Stimulated activated CD8-positive, alpha-beta memory T cell treated with anti-CD3 and anti-CD28 coated beads, Interleukin-7, amount 100 ng/mL, for 1 hour (primary cell): ENCODE measurements around the gene RNF150.
"Not testable (repeated sequence)": the region's sequence is repeated elsewhere in the genome, so short reads cannot be mapped to it uniquely, and the experiment has no call there.

Experiments used
- DNase-seq, 2 donors: peaks; one replicate each; pipeline ENCODE4 v3.0.0-alpha.2; 2020; ENCODE audit warnings: low read depth in 2 of 2

The RNF150 gene

DNA sequence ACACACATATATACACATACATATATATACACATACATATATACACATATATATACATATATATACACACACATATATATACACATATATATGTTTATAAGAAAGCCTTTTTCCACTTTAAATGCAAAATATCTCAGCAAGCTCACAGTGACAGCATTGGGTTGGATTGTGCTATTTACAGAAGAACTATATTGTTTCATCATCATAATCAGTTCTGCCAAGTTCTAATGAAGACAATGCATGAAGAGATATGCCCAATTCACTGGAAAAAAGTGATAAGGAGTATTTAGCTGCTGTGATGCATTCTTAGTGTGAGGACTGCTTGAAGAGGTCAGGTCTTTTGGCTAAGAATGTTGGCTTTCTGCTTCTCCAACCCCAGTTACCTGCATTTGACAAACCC is 54.4 kb downstream of the RNF150 start:
- no peak for DNase-seq

GRCh38 chr4:141077611-141078225 is 55.6 kb downstream of the RNF150 start:
- no peak for DNase-seq

DNA sequence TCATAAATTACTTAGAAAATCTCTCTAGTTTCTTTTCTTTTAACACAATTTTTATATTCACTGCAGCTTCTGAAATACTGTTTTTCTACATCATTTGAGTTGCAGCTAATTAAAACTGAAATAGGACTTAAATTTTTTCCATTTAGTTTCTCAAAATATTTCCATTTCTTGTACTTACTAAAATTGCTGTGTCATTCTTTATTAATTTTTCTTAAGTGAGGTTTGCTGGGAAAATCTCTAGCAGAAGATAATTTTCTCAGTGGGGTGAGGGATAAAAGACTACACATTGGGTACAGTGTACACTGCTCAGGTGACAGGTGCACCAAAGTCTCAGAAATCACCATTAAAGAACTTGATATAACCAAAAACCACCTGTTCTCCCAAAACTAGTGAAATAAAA is 57.7 kb downstream of the RNF150 start:
- no peak for DNase-seq

GRCh38 chr4:141074098-141074878 is 59.0 kb downstream of the RNF150 start:
- no peak for DNase-seq

GRCh38 chr4:141066690-141067089 is 66.6 kb downstream of the RNF150 start:
- no peak for DNase-seq

GRCh38 chr4:141065872-141066271 is 67.4 kb downstream of the RNF150 start:
- DNase-seq, result no peak

DNA sequence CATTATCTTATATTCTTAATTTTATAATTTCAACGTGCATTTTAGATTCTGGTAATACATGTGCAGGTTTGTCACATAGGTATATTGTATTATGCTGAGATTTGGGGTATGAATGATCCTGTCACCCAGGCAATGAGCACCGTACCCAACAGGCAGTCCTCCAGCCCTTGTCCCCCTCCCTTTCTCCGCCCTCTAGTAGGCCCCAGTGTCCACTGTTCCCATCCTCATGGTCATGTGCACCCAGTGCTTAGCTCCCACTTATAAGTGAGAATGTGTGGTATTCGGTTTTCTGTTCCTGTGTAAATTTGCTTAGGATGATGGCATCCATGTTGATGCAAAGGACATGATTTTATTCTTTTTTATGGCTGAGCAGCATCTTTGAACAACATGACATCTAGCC is 70.6 kb downstream of the RNF150 start:
- no peak for DNase-seq

GRCh38 chr4:141058591-141059512 is 74.4 kb downstream of the RNF150 start:
- DNase-seq, result no peak

- no peak for DNase-seq
These were observed 75.7 kb downstream of the RNF150 start for GRCh38 chr4:141057582-141057981.

DNA sequence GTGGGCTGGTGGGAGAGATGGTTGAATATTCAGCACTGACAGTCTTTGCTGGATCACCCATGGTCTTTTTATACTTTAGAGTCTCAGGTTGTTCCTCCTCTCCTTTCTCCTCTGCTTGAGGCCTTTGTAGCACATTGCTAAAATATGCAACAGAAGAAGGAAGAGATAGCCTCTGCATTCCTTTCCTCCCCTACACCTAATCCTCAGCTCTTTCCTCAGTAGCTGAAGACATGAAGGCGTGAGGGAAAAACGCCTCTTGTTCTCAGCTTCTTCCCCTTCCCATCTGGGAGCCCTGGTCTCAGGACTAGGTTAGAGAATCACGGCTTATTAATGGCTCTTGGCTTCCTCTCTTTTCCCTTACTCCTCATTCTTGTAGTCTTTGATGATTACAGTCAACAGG is 76.8 kb downstream of the RNF150 start:
- no peak for DNase-seq

GRCh38 chr4:141054446-141054845 is 78.8 kb downstream of the RNF150 start:
- no peak for DNase-seq

- DNase-seq, result not testable (repeated sequence)
These were observed 82.3 kb downstream of the RNF150 start for GRCh38 chr4:141050999-141051398.

DNA sequence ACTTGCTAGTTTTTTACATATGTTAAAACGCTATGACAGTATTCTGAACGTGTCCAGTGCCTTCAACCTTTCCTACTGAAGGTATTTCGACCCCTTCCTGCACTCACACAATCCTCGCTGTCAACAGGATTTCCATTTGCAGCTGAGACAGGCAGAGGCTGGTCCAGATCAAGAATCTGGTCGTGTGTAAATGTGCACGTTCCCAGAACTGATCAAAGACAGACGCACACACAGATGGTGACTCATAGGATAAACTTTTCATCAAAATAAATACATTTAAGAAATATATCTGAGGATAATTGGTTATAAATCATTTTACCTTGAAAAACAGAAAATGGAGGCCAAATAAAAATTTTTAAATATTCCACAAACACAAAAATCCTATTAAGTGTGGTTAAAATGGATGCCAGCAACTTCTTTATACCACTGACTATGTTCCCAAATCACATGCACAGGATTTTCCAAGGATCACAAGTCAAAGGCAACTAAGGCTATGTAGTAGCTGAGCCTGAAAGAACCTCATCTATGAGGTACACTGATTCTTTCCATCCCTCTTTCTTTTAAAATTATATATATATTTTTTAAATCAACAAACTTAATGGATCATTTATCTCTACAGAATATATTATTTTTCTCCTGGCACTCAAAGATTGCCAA is 85.9 kb downstream of the RNF150 start:
- no peak for DNase-seq

- no peak for DNase-seq
These were observed 87.0 kb downstream of the RNF150 start for GRCh38 chr4:141046255-141046654.

DNA sequence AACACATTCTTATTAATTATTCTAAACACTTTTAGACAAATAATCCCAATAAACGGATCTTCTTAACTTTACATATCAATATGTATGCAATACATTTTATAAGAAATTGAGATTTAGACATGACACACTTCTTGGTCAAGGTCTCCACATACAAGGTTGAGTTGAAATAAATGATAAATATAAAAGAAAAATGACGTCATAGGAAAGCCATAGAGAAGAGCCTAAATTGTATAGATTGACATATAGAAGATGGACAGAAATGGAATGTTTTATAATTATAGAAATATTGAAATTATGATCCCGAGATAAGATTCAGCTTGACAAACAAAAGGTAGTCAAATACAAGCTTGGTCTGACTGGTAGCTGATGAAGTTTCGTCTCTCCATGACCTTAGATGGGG is 87.4 kb downstream of the RNF150 start:
- no peak for DNase-seq

- DNase-seq, result no peak
These were observed 92.2 kb downstream of the RNF150 start for GRCh38 chr4:141041021-141041476.

DNA sequence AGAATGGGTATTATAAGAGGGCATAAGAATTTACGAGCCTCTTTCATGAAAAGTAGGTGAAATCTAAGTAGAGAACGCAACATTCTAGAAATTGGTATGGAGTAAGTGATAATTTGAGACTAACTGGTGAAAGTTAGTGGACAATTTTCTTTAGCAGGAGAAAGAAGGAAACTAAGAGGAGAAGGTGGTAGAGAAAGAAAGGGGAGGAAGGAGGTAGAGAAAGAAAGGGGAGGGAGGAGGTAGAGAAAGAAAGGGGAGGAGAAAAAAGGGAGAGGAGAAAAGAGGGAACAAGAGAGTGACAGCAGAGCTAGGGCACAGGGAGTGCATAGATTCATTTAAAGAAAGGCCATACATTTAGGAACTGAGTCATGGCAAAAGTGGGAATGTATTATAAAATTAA is 94.1 kb downstream of the RNF150 start:
- no peak for DNase-seq

DNA sequence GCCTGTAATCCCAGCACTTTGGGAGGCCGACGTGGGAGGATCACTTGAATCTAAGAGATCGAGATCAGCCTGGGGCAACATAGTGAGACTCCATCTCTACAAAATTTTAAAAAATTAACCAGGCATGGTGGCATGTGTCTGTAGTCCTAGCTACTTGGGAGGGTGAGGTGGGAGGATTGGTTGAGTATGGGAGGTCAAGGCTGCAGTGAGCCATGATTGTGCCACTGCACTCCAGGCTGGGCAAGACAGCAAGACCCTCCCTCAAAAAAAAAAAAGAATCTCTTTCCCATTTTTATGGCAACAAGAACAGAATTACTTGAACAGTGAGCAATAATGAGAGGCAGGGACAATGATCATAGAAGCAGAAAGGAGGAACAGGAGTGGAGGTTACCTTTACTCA is 94.8 kb downstream of the RNF150 start:
- DNase-seq, result no peak

DNA sequence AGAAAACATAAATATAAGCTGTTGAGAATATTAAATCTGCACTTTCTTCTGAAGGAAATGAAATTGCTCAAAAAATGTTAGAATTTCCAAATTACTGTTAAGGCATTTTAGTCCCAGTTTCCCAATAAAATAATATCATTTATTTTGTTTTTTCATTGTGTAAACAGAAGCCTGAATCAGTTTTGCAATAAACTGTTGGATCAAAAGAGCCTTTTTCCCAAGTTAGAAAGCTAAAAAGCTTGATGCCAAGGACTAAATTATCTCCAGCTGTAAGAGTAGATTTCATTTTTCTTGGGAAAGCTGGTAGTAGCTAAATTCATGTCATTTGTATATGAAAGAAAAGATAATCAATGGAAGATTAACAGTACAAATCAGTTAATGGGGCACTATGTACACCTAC is 95.8 kb downstream of the RNF150 start:
- DNase-seq, result no peak

GRCh38 chr4:141036786-141037185 is 96.5 kb downstream of the RNF150 start:
- DNase-seq, result no peak

DNA sequence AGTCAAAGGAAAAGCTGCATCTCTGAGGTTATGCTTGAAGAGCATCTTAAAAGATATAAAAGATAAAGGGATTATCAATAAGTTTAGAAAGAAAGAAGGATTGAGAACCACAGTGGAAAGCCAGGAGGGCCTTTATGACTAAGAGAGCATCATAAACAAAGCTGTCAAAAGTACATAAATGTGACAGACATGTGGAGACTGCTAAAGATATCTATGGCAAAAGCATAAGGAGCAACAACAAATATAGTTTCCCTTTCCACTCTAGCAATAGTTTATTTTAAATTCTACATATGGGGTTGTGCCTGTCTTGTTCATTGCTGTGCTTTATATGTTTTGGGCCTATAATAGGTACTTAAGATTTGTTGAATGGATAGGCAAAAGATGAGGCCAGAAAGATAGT is 97.3 kb downstream of the RNF150 start:
- no peak for DNase-seq

DNA sequence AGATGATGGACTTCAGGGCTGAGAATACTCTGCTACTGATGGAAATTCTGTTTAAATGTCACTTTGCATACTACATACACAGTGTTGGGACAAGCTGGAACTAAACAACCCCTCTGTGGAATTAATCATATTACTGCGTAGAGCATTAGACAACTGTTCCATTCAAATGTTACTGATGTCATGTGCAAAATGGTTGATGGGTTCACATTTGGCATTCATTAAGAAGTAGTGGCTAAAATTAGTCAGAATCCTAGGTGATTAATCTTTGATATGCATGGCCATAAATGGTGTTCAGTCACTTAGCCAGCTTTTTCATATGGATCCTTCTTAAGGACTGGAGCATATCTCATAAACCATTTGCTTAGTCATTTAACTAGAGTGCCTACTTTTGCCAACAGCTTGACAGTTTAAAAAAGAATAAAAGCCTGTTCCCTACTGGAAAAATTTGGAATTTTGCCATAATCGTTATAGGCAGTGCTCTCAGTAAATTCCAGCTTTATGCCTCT is 105.2 kb downstream of the RNF150 start:
- no peak for DNase-seq
